Sigmoid colon (tissue), 4 donors: ENCODE data around the gene FSD1L.

ENCODE experiments used
- CTCF ChIP-seq, 4 experiments: fragments of 450-650 bp in 3 of 4; fragments of 200-600 bp in 1 of 4; IDR thresholded peaks; one replicate each; pipeline ENCODE4 v1.5.1; 2016 to 2019; ENCODE audit warnings: antibody characterized with exemption in 4 of 4, mild to moderate bottlenecking in 3 of 4, moderate library complexity in 2 of 4
- EP300 ChIP-seq, 4 donors: sonication (generic); formaldehyde crosslinking; IDR thresholded peaks; one replicate each; pipeline ENCODE4 v1.6.1; 2017; ENCODE audit warnings: antibody characterized with exemption in 4 of 4
- POLR2A ChIP-seq, 2 donors: fragments of 450-650 bp; IDR thresholded peaks; one replicate each; pipeline ENCODE4 v1.6.1; 2016; ENCODE audit warnings: antibody characterized with exemption in 2 of 2, mild to moderate bottlenecking in 2 of 2, moderate library complexity in 2 of 2
- POLR2AphosphoS5 ChIP-seq, 4 donors: sonication (generic); formaldehyde crosslinking; IDR thresholded peaks; one replicate each; pipeline ENCODE4 v1.6.1; 2017; ENCODE audit warnings: antibody characterized with exemption in 4 of 4

GRCh38 chr9:105501414-105501813 is 53.6 kb downstream of the FSD1L start:
- no peak for TF ChIP-seq CTCF (IDR thresholded peaks at IDR 0.05)
- no peak for TF ChIP-seq EP300 (IDR thresholded peaks at IDR 0.05)
- TF ChIP-seq POLR2AphosphoS5 (IDR thresholded peaks at IDR 0.05) = no peak
- no peak for TF ChIP-seq POLR2A (IDR thresholded peaks at IDR 0.05)
